K562 (cell line): ENCODE measurements around the gene C10orf105. TPM values are rescaled to one million over a fixed set of nuclear protein-coding genes. Genes with fewer than 3 reads are reported as not detected.

Experiments used
- ATAC-seq: fragments of 200-7000 bp; cut with Tn5 transposase; 3 replicates; pipeline ENCODE4 v1.9.1; 2020; ENCODE audit warnings: moderate library complexity
- BruUV-seq: library from RNA; stranded (reverse); fragments of 400-500 nt; replicated peaks from 2 replicates; lab custom pipeline; 2021; lab: Mats Ljungman, UMichigan
- CTCF ChIA-PET: fragments of 300-600 bp; formaldehyde crosslinking; extraction: SDS; loops from one replicate; lab custom pipeline; 2021; ENCODE audit warnings: low intra/inter-chr PET ratio; lab: Yijun Ruan, JAX
- POLR2A ChIA-PET: fragments of 300-600, 350-650 bp; sonication (Branson Sonifier 250); formaldehyde crosslinking; extraction: SDS; loops from one replicate; lab custom pipeline; 2021; ENCODE audit warnings: antibody characterized with exemption, inconsistent platforms; lab: Yijun Ruan, JAX
- DNase-seq, 4 experiments: peaks; one replicate each; pipeline versions ENCODE4 v3.0.0 to v3.0.0-alpha.2; 2011 to 2018; ENCODE audit warnings: low spot score in 3 of 4, mixed read lengths in 3 of 4; ENCODE audit errors: extremely low read depth in 1 of 4
- FAIRE-seq: peaks from 2 replicates; lab custom pipeline; 2011; peaks lifted over from hg19 to GRCh38; lab: Jason Lieb, UNC
- H2AFZ ChIP-seq: 2 replicates; pipeline ENCODE4 v1.6.0; 2011; ENCODE audit warnings: low read depth, low read length, control low read depth, inconsistent platforms
- H3K27ac ChIP-seq: fragments of 200-600 bp; 3 replicates; pipeline ENCODE4 v1.8.0; 2011; ENCODE audit warnings: low read depth, mild to moderate bottlenecking, control low read depth, inconsistent platforms, low read length, moderate library complexity, mixed read lengths; ENCODE audit errors: extremely low read depth
- H3K27me3 ChIP-seq, 2 experiments: fragments of 300-600 bp in 1 of 2; 2 replicates in 1 of 2; 3 replicates in 1 of 2; pipeline versions ENCODE4 v1.6.0 to v1.8.0; 2011; ENCODE audit warnings: inconsistent platforms in 2 of 2, low read length in 2 of 2, mild to moderate bottlenecking in 1 of 2, mixed read lengths in 1 of 2, moderate library complexity in 1 of 2; ENCODE audit not compliant: control insufficient read depth in 2 of 2, insufficient read depth in 2 of 2
- H3K36me3 ChIP-seq: fragments of 300-600 bp; 3 replicates; pipeline ENCODE4 v1.8.0; 2011; ENCODE audit warnings: mild to moderate bottlenecking, low read length, inconsistent platforms; ENCODE audit not compliant: control insufficient read depth, insufficient read depth
- H3K4me1 ChIP-seq, 2 experiments: fragments of 200-600 bp in 1 of 2; replicated peaks in 1 of 2; 2 replicates in 1 of 2; 3 replicates in 1 of 2; pipeline versions ENCODE4 v1.5.1 to v1.8.0; 2011; ENCODE audit warnings: inconsistent platforms in 2 of 2, low read length in 2 of 2, mild to moderate bottlenecking in 1 of 2, mixed read lengths in 1 of 2, moderate library complexity in 1 of 2; ENCODE audit not compliant: control insufficient read depth in 2 of 2, insufficient read depth in 2 of 2
- H3K4me2 ChIP-seq: 2 replicates; pipeline ENCODE4 v1.6.1; 2011; ENCODE audit warnings: low read length, control low read depth, inconsistent platforms, mixed read lengths; ENCODE audit not compliant: insufficient read depth
- H3K4me3 ChIP-seq: fragments of 200-600 bp; sonication (generic), shearing (Covaris generic); 2 replicates; pipeline ENCODE4 v1.5.1; 2016; ENCODE audit warnings: control low read depth, inconsistent platforms
- H3K79me2 ChIP-seq: fragments of 200-600 bp; 3 replicates; pipeline ENCODE4 v1.8.0; 2011; ENCODE audit warnings: low read length, inconsistent platforms; ENCODE audit not compliant: control insufficient read depth, insufficient read depth
- H3K9ac ChIP-seq, 2 experiments: 2 replicates each; pipeline versions ENCODE4 v1.6.0 to v1.6.1; 2011; ENCODE audit warnings: low read depth in 2 of 2, low read length in 2 of 2, control low read depth in 1 of 2, inconsistent platforms in 1 of 2, mild to moderate bottlenecking in 1 of 2, mixed read lengths in 1 of 2; ENCODE audit not compliant: insufficient read depth in 1 of 2
- H3K9me1 ChIP-seq: one replicate; pipeline ENCODE4 v1.6.0; 2011; ENCODE audit warnings: inconsistent platforms, mild to moderate bottlenecking, low read length, moderate library complexity; ENCODE audit not compliant: control insufficient read depth, insufficient read depth
- H3K9me3 ChIP-seq: replicated peaks from 2 replicates; pipeline ENCODE4 v1.5.1; 2011; ENCODE audit warnings: low read depth, low read length, inconsistent platforms; ENCODE audit not compliant: control insufficient read depth, insufficient read depth
- H4K20me1 ChIP-seq: replicated peaks from 2 replicates; pipeline ENCODE4 v1.6.1; 2011; ENCODE audit warnings: low read length, inconsistent platforms, mixed read lengths; ENCODE audit not compliant: control insufficient read depth, insufficient read depth
- BDP1 ChIP-seq: IDR thresholded peaks from 3 replicates; pipeline ENCODE4 v1.6.1; 2011; ENCODE audit not compliant: insufficient read length, insufficient read depth
- GATA2 ChIP-seq: sonication (generic); formaldehyde crosslinking; IDR thresholded peaks from 2 replicates; pipeline ENCODE4 v1.4.0; 2020; ENCODE audit warnings: mild to moderate bottlenecking, missing genetic modification reagents
- MNT ChIP-seq, 2 experiments: fragments of 450-650 bp; conservative IDR thresholded peaks; 2 replicates each; pipeline ENCODE4 v1.6.1; 2017; ENCODE audit warnings: mild to moderate bottlenecking in 2 of 2, moderate library complexity in 2 of 2
- ZNF707 ChIP-seq: fragments of 250-450 bp; sonication (Bioruptor Pico); conservative IDR thresholded peaks from 2 replicates; pipeline ENCODE4 v1.8.0; 2022; ENCODE audit warnings: inconsistent platforms, mild to moderate bottlenecking, moderate library complexity
- WGBS: fragments of 100-300 bp; shearing (Covaris generic); methylation state at CpG from one replicate; pipeline ENCODE4 v1.1.6; 2016; ENCODE audit warnings: low coverage, mixed read lengths; ENCODE audit not compliant: insufficient coverage; ENCODE audit errors: missing lambda C conversion rate; 5-methylcytosine and 5-hydroxymethylcytosine counted together
- in situ Hi-C: fragments of 300-500 bp; cut with MboI; formaldehyde crosslinking; loops from 4 replicates; pipeline ENCODE4 v1.15.0; 2018; ENCODE audit warnings: inconsistent platforms, mixed read lengths
- intact Hi-C: fragments of 100-400 bp; cut with micrococcal nuclease; formaldehyde crosslinking; loops from 2 replicates; pipeline ENCODE4 v1.14.2; 2022
- polyA plus RNA-seq, 8 experiments: library from polyadenylated mRNA; depleted of rRNA in 4 of 8; stranded (reverse) in 5 of 8; unstranded in 3 of 8; fragments of >200 nt; fragmentation: Nextera tagmentation in 2 of 8; fragmentation: Illumina TruSeq in 1 of 8; extraction: Ambion mirVana in 2 of 8; extraction: Trizol in 1 of 8; gene quantifications; 2 replicates each; pipeline versions ENCODE4 v1.2.1 to v1.2.3, GENCODE V29; 2011 to 2014; ENCODE audit warnings: inconsistent platforms in 1 of 8, missing spikeins in 1 of 8
- total RNA-seq, 7 experiments: library from RNA; depleted of rRNA in 6 of 7; stranded (reverse); fragments of >200 nt in 6 of 7; fragmentation: Illumina TruSeq in 2 of 7; extraction: Trizol in 2 of 7; gene quantifications; 2 replicates each; pipeline versions ENCODE4 v1.2.1 to v1.2.3, GENCODE V29; 2011 to 2021; ENCODE audit warnings: low replicate concordance in 1 of 7
- TF ChIP-seq, protein P1 (sequence below): sonication (generic); formaldehyde crosslinking; IDR thresholded peaks from 2 replicates; pipeline ENCODE4 v1.8.1; 2023; ENCODE audit warnings: mild to moderate bottlenecking, missing genetic modification reagents
- TF ChIP-seq, protein P2 (sequence below): fragments of 250-450 bp; sonication (Bioruptor Pico); IDR thresholded peaks from 2 replicates; pipeline ENCODE4 v1.4.0; 2020; ENCODE audit warnings: borderline replicate concordance
- TF ChIP-seq, protein P3 (sequence below): fragments of 450-650 bp; IDR thresholded peaks from 2 replicates; pipeline ENCODE4 v1.6.1; 2018; ENCODE audit not compliant: partially characterized antibody

Gene C10orf105
- total and polyA plus RNA-seq, 9 of the 15 experiments (the other 6 are each of a cell fraction or from before 2014, with no cell fraction given), result 0.03 to 0.25 (median 0.04) TPM; not detected in 3

GRCh38 chr10:71754562-71754961 is 35.0 kb upstream of the C10orf105 start:
- H4K20me1 ChIP-seq, result no peaks in the 10 kb centered on the region
- CTCF ChIA-PET, result no interaction called here
- ATAC-seq (no peak), FAIRE-seq (no peak), DNase-seq (no peak)
- peaks cover 4 to 9% of the 10 kb centered on the region in 2 experiments; a peak in 2 of 5 replicates for H3K27me3 ChIP-seq
- H3K4me1 ChIP-seq, result peaks cover 32 to 60% of the 10 kb centered on the region in 2 experiments
- no TSS peak for BruUV-seq
- no peaks in the 10 kb centered on the region for H3K79me2 ChIP-seq
- no peak overlapping the region for H3K27ac ChIP-seq
- no peak overlapping the region for H3K4me3 ChIP-seq
- intact Hi-C loops (no loop called here), in situ Hi-C loops (no loop called here)
- H3K4me2 ChIP-seq, result no peak overlapping the region
- H3K9ac ChIP-seq, result no peak overlapping the region
- 72% methylated on average over 3 of the region's 3 CpGs for WGBS
- POLR2A ChIA-PET, result interaction anchor here (0.5 to 1.8 kb wide), 4 partner anchors 8 to 18 kb away, joined by 3 to 5 read pairs (median 4); partner anchors contain the start of gene VSIR
- H3K9me1 ChIP-seq, result no peaks in the 10 kb centered on the region
- no peaks in the 10 kb centered on the region for H3K36me3 ChIP-seq
- no peaks in the 10 kb centered on the region for H3K9me3 ChIP-seq
- no peak overlapping the region for H2AFZ ChIP-seq
- TF ChIP-seq, protein P1, sequence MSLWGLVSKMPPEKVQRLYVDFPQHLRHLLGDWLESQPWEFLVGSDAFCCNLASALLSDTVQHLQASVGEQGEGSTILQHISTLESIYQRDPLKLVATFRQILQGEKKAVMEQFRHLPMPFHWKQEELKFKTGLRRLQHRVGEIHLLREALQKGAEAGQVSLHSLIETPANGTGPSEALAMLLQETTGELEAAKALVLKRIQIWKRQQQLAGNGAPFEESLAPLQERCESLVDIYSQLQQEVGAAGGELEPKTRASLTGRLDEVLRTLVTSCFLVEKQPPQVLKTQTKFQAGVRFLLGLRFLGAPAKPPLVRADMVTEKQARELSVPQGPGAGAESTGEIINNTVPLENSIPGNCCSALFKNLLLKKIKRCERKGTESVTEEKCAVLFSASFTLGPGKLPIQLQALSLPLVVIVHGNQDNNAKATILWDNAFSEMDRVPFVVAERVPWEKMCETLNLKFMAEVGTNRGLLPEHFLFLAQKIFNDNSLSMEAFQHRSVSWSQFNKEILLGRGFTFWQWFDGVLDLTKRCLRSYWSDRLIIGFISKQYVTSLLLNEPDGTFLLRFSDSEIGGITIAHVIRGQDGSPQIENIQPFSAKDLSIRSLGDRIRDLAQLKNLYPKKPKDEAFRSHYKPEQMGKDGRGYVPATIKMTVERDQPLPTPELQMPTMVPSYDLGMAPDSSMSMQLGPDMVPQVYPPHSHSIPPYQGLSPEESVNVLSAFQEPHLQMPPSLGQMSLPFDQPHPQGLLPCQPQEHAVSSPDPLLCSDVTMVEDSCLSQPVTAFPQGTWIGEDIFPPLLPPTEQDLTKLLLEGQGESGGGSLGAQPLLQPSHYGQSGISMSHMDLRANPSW (CRISPR knock-in tag), result no peak
- TF ChIP-seq, protein P2, sequence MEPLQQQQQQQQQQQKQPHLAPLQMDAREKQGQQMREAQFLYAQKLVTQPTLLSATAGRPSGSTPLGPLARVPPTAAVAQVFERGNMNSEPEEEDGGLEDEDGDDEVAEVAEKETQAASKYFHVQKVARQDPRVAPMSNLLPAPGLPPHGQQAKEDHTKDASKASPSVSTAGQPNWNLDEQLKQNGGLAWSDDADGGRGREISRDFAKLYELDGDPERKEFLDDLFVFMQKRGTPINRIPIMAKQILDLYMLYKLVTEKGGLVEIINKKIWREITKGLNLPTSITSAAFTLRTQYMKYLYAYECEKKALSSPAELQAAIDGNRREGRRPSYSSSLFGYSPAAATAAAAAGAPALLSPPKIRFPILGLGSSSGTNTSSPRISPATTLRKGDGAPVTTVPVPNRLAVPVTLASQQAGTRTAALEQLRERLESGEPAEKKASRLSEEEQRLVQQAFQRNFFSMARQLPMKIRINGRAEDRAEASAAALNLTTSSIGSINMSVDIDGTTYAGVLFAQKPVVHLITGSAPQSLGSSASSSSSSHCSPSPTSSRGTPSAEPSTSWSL (CRISPR knock-in tag), result no peak
- TF ChIP-seq, protein P3, sequence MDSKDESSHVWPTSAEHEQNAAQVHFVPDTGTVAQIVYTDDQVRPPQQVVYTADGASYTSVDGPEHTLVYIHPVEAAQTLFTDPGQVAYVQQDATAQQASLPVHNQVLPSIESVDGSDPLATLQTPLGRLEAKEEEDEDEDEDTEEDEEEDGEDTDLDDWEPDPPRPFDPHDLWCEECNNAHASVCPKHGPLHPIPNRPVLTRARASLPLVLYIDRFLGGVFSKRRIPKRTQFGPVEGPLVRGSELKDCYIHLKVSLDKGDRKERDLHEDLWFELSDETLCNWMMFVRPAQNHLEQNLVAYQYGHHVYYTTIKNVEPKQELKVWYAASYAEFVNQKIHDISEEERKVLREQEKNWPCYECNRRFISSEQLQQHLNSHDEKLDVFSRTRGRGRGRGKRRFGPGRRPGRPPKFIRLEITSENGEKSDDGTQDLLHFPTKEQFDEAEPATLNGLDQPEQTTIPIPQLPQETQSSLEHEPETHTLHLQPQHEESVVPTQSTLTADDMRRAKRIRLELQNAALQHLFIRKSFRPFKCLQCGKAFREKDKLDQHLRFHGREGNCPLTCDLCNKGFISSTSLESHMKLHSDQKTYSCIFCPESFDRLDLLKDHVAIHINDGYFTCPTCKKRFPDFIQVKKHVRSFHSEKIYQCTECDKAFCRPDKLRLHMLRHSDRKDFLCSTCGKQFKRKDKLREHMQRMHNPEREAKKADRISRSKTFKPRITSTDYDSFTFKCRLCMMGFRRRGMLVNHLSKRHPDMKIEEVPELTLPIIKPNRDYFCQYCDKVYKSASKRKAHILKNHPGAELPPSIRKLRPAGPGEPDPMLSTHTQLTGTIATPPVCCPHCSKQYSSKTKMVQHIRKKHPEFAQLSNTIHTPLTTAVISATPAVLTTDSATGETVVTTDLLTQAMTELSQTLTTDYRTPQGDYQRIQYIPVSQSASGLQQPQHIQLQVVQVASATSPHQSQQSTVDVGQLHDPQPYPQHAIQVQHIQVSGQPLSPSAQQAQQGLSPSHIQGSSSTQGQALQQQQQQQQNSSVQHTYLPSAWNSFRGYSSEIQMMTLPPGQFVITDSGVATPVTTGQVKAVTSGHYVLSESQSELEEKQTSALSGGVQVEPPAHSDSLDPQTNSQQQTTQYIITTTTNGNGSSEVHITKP, result no peak
- TF ChIP-seq BDP1, result no peak
- TF ChIP-seq MNT (conservative IDR thresholded peaks at IDR 0.05), result no peak
- TF ChIP-seq ZNF707 (CRISPR knock-in tag), result no peak
- TF ChIP-seq GATA2 (CRISPR knock-in tag), result no peak
